Gastrocnemius medialis (tissue), 4 donors: ENCODE data around the gene OFD1. TPM values are rescaled to one million over a fixed set of nuclear protein-coding genes. Genes with fewer than 3 reads are reported as not detected.

Experiments
- ATAC-seq, 2 donors: fragments of 150-250 bp; one replicate each; pipeline ENCODE4 v1.9.1; 2016
- DNase-seq, 2 donors: peaks; one replicate each; pipeline ENCODE4 v3.0.0-alpha.2; 2019
- H3K27ac ChIP-seq, 4 donors: fragments of 200-600 bp; sonication (generic); 1 replicate in 1 of 4; 2 replicates in 3 of 4; pipeline ENCODE4 v1.5.1; 2016 to 2018; ENCODE audit warnings: mild to moderate bottlenecking in 2 of 4, moderate library complexity in 1 of 4
- H3K27me3 ChIP-seq, 3 donors: fragments of 200-600 bp; sonication (generic) in 2 of 3; 1 replicate in 1 of 3; 2 replicates in 2 of 3; pipeline versions ENCODE4 v1.5.1 to v1.6.0; 2016 to 2019; ENCODE audit warnings: mild to moderate bottlenecking in 1 of 3, moderate library complexity in 1 of 3
- H3K36me3 ChIP-seq, 2 donors: fragments of 200-600 bp; sonication (generic) in 1 of 2; one replicate each; pipeline ENCODE4 v1.5.1; 2017 to 2018
- H3K4me1 ChIP-seq, 2 donors: fragments of 200-600 bp; sonication (generic) in 1 of 2; one replicate each; pipeline ENCODE4 v1.5.1; 2016 to 2017; ENCODE audit warnings: mild to moderate bottlenecking in 2 of 2
- H3K4me3 ChIP-seq, 4 donors: fragments of 200-600 bp; sonication (generic) in 3 of 4; 1 replicate in 1 of 4; 2 replicates in 3 of 4; pipeline ENCODE4 v1.5.1; 2016 to 2019; ENCODE audit warnings: mild to moderate bottlenecking in 2 of 4
- H3K9me3 ChIP-seq, 3 donors: fragments of 200-600 bp; sonication (generic) in 2 of 3; 1 replicate in 1 of 3; 2 replicates in 2 of 3; pipeline ENCODE4 v1.5.1; 2016 to 2019
- CTCF ChIP-seq, 5 experiments: fragments of 450-650 bp in 3 of 5; fragments of 200-600 bp in 2 of 5; sonication (generic) in 2 of 5; IDR thresholded peaks in 4 of 5; conservative IDR thresholded peaks in 1 of 5; 1 replicate in 4 of 5; 2 replicates in 1 of 5; pipeline ENCODE4 v1.5.1; 2016 to 2019; ENCODE audit warnings: antibody characterized with exemption in 5 of 5, mild to moderate bottlenecking in 3 of 5, moderate library complexity in 3 of 5
- POLR2A ChIP-seq, 2 donors: fragments of 450-650 bp; IDR thresholded peaks; one replicate each; pipeline ENCODE4 v1.6.1; 2017; ENCODE audit warnings: antibody characterized with exemption in 2 of 2, mild to moderate bottlenecking in 2 of 2, moderate library complexity in 2 of 2
- in situ Hi-C, 4 donors: fragments of 200-750 bp; cut with MboI; loops; one replicate each; pipeline versions ENCODE4 v1.15.0 to v1.8.0; 2017; ENCODE audit warnings: low sequenced_read_pairs in 4 of 4
- intact Hi-C: fragments of 100-400 bp; cut with DNase I; formaldehyde crosslinking; loops from one replicate; pipeline ENCODE4 v1.15.1; 2023; ENCODE audit warnings: low total_unique reads
- total RNA-seq, 4 donors: library from RNA; depleted of rRNA; stranded (reverse); fragments of >200 nt; gene quantifications; one replicate each; pipeline versions ENCODE4 v1.1.0 to v1.2.3, GENCODE V29; 2016

The OFD1 gene
- total RNA-seq, 4 donors from 2014 or later: 2.8 to 8.0 (median 7.0) TPM

GRCh38 chrX:13695601-13696115, 38.9 kb upstream of the OFD1 start:
- H3K27ac ChIP-seq: peak overlapping the region; percentile 60 to 78 (median 70)
- no peaks in the 10 kb centered on the region for H3K36me3 ChIP-seq
- DNase-seq (no peak), ATAC-seq (no peak)
- H3K27me3 ChIP-seq: no peaks in the 10 kb centered on the region
- in situ Hi-C loops: no loop called here
- intact Hi-C loops: no loop called here
- H3K9me3 ChIP-seq: no peaks in the 10 kb centered on the region
- no peak overlapping the region for H3K4me3 ChIP-seq
- no peak for TF ChIP-seq CTCF (IDR thresholded peaks at IDR 0.05 in 4 of 5, conservative IDR thresholded peaks at IDR 0.05 in 1 of 5)
- peaks cover 50 to 65% of the 10 kb centered on the region in 2 donors for H3K4me1 ChIP-seq

- in situ Hi-C loops: no loop called here
Measured at GRCh38 chrX:13697455-13697854, 37.1 kb upstream of the OFD1 start.

GRCh38 chrX:13697976-13698375, 36.6 kb upstream of the OFD1 start:
- Histone ChIP-seq H3K4me1 (peaks cover 42 to 63% of the 10 kb centered on the region in 2 donors), H3K9me3 (no peaks in the 10 kb centered on the region), H3K27me3 (no peaks in the 10 kb centered on the region), H3K27ac (no peak overlapping the region), H3K36me3 (no peaks in the 10 kb centered on the region), H3K4me3 (no peak overlapping the region)
- in situ Hi-C loops (no loop called here), intact Hi-C loops (no loop called here)
- DNase-seq: no peak
- TF ChIP-seq CTCF (IDR thresholded peaks at IDR 0.05 in 4 of 5, conservative IDR thresholded peaks at IDR 0.05 in 1 of 5) (no peak), POLR2A (IDR thresholded peaks at IDR 0.05) (no peak)
- ATAC-seq: no peak

More at GRCh38 chrX:13697455-13697854, 37.1 kb upstream of the OFD1 start:
- H3K27me3 ChIP-seq: no peaks in the 10 kb centered on the region
- no peak for DNase-seq
- H3K27ac ChIP-seq: no peak overlapping the region
- no peak overlapping the region for H3K4me3 ChIP-seq
- peaks cover 47 to 68% of the 10 kb centered on the region in 2 donors for H3K4me1 ChIP-seq
- intact Hi-C loops: no loop called here
- ATAC-seq: no peak
- TF ChIP-seq POLR2A (IDR thresholded peaks at IDR 0.05) (no peak), CTCF (IDR thresholded peaks at IDR 0.05 in 4 of 5, conservative IDR thresholded peaks at IDR 0.05 in 1 of 5) (no peak)
- H3K36me3 ChIP-seq: no peaks in the 10 kb centered on the region
- H3K9me3 ChIP-seq: no peaks in the 10 kb centered on the region

GRCh38 chrX:13698432-13698831, 36.1 kb upstream of the OFD1 start:
- no peaks in the 10 kb centered on the region for H3K27me3 ChIP-seq
- ATAC-seq: no peak
- H3K27ac ChIP-seq: no peak overlapping the region
- intact Hi-C loops (no loop called here), in situ Hi-C loops (no loop called here)
- no peaks in the 10 kb centered on the region for H3K36me3 ChIP-seq
- TF ChIP-seq CTCF (IDR thresholded peaks at IDR 0.05 in 4 of 5, conservative IDR thresholded peaks at IDR 0.05 in 1 of 5) (no peak), POLR2A (IDR thresholded peaks at IDR 0.05) (no peak)
- peaks cover 37 to 58% of the 10 kb centered on the region in 2 donors for H3K4me1 ChIP-seq
- no peaks in the 10 kb centered on the region for H3K9me3 ChIP-seq
- DNase-seq: no peak
- H3K4me3 ChIP-seq: no peak overlapping the region
